OCI-LY1 (cell line): ENCODE measurements around the gene DPY19L1.

Source experiments
- EZH2 ChIP-seq: fragments of 200-600 bp; sonication (generic), shearing (Covaris generic); IDR thresholded peaks from 2 replicates; pipeline ENCODE4 v1.8.0; 2017; ENCODE audit warnings: borderline replicate concordance, mixed run types, mild to moderate bottlenecking, antibody characterized with exemption, low read length, moderate library complexity, mixed read lengths
- TF ChIP-seq, protein P1 (sequence below): fragments of 200-600 bp; sonication (generic), shearing (Covaris generic); IDR thresholded peaks from 2 replicates; pipeline ENCODE4 v1.5.1; 2017; ENCODE audit warnings: mild to moderate bottlenecking, antibody characterized with exemption, low read length, moderate library complexity, mixed read lengths

DNA sequence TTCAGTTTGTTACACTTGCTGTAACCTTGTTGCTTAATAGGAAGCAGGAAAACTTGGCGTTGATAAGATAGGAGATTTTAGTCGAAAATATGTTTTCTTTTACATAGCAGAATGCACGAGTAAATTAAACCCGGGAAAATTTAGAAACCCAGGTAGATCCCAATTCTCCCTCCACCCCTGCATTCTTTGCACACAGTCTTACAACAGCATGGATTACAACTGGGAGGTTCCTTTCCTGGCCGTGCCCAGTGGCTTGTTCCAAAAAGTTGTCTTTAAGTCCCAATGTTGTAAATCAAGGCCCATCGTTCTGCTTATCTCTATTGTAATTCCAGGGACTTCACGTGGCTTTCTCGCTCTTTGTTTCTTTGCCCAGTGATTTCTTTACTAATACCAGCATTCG, 1.1 kb upstream of the DPY19L1 start:
- TF ChIP-seq, protein P1, sequence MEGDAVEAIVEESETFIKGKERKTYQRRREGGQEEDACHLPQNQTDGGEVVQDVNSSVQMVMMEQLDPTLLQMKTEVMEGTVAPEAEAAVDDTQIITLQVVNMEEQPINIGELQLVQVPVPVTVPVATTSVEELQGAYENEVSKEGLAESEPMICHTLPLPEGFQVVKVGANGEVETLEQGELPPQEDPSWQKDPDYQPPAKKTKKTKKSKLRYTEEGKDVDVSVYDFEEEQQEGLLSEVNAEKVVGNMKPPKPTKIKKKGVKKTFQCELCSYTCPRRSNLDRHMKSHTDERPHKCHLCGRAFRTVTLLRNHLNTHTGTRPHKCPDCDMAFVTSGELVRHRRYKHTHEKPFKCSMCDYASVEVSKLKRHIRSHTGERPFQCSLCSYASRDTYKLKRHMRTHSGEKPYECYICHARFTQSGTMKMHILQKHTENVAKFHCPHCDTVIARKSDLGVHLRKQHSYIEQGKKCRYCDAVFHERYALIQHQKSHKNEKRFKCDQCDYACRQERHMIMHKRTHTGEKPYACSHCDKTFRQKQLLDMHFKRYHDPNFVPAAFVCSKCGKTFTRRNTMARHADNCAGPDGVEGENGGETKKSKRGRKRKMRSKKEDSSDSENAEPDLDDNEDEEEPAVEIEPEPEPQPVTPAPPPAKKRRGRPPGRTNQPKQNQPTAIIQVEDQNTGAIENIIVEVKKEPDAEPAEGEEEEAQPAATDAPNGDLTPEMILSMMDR: no peak
- TF ChIP-seq EZH2: no peak
